HG03342 (cell line): ENCODE results near the gene TREML1.
"Not testable (repeated sequence)": the region's sequence is repeated elsewhere in the genome, so short reads cannot be mapped to it uniquely, and the experiment has no call there.

ENCODE experiments used
- ATAC-seq: cut with Tn5 transposase; IDR thresholded peaks from one replicate; pipeline ENCODE4 v1.9.1; 2021; ENCODE audit warnings: mild to moderate bottlenecking, moderate library complexity; ENCODE audit not compliant: unreplicated experiment

TREML1 gene

DNA sequence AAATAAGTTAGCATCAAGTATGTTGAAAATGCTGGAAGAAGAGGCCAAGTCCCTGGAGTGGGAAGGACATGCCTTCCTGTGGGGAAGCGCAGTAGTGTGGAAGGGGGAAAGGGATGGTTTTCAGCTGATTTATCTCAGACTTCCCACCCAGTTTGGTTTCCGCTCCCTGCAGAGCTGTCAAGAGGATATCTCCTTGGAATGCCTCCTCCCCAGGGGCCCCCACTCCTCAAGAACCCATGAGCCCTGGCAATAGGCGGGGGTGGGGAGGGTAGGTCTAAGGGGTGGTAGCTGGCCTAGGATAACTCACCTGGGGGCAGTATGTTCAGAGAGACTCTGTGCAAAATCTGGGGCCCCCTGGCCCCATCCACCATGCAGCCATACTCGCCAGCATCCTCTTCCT lies 696 bp downstream of the TREML1 start:
- ATAC-seq = no peak

DNA sequence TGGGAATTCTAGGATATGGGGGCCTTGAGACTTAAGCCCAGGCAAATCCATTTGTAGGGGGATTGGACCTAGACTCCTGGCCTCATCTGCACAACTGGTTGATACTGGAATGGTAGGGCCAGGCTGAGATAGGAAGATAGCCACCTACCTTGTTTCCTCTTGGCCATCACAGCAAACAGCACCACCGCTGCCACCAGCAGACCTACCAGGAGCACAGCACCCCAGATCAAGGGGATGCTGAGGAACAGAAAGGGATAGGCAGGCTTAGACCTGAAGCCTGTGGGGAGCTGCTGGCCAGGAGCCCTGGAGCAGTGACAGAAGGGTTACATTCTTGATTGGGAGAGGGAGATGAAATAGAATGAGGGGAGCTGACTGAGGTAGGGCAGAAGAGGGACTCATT lies 3.5 kb downstream of the TREML1 start:
- ATAC-seq = no peak

DNA sequence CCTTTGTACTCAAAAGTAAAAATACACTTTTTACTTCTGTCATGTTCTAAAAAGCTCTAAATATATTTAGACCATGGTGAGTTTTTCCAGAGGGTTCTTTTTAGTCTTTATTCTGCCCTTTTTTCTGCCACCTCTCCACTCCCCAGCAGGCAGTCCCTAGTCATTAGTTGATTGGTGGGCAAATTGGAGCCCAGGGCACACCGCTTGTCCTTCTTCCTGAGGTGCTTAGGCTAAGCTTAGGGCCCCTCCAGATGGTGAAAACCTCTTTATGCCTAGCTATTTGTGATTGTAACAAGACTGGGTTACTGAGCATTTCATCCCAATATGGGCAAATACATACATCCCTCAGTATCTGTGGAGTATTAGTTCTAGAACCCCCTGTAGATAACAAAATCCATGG lies 6.2 kb downstream of the TREML1 start:
- no peak for ATAC-seq

DNA sequence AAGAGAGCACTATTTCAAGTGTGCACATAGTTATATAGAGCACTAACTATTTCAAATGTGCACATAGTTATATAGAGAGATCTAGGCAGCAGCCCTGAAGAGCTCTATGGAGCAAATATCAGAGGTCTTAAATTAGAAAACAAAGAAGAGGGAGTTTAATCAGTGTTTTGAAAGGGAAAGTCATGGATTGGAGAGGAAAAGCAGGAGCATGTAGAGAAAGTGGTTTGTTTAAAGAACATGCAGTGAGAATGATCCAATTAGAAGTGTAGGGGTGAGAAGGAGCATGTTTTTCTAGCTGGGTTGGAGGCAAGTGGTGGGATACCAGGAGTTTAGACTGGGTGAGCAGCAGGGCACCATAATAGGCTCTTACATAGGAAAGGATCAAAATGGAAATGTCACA lies 17.2 kb downstream of the TREML1 start:
- no peak for ATAC-seq

DNA sequence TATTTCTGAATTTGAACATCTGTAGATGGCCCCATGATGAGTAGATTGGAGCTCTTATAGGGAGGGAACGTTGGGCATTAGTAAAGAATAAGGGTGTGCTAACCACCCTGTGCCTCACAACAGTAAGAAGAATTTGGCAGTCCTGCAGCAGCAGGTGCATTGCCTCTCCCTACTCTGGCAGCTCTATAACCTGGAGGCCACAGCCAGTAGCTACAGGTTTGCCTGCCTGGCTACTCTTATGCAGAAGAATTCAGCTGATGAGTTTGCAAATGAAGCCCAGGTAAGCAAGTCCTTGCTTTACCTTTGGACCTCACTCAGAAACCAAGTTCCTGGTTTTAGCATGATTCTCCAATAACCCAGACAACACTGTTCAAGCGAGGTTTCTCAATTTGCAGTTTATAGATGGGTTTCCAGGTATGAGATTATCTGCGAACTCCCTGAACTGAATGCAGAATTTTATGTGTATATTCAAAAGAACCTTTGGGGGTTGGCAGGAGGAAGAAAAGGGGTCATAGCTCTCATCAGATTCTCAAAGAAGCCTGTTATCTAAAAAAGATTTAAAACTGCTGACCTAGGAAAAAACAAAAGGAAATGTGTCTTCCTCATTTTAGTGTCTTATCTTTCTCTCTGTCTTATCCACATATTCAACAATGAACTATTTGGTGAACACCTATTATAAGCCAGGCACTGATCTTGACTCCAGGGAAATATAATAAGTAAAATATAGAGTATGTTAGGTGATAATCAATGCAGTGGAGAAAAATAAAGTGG lies 18.9 kb downstream of the TREML1 start:
- no peak for ATAC-seq

DNA sequence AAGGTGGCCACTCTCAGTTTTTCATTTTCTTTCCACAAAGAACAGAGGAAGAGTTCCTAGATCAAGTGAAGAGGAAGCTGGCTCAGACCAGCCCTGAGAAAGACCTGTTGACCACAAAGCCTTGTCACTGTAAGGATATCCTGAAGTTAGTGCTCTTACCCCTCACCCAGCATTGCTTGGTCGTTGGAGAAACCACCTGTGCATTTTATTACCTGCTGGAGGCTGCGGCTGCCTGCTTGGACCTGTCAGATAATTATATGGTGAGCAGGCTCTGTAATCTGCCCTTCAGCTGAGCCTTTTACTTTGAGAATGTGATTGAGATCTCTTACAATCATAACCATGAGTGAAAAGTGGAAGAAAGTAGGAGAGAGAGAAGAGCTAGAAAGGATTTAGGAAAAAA lies 21.9 kb downstream of the TREML1 start:
- no peak for ATAC-seq

DNA sequence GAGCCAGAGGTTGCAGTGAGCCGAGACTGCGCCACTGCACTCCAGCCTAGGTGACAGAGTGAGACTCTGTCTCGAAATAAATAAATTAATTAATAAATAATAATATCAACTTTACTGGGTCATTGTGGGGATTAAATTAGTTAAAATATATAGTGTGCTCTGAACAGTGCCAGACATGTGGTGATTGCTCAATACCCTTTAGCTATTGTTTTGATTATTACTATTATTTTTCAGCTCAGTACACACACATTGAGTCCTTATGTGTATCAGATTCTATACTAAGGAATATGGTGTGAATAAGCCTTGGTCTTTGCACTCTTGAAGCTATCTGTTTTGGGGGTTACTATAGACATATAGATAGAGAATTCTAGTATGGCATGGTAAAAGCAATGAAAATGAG lies 28.9 kb downstream of the TREML1 start:
- no peak for ATAC-seq

DNA sequence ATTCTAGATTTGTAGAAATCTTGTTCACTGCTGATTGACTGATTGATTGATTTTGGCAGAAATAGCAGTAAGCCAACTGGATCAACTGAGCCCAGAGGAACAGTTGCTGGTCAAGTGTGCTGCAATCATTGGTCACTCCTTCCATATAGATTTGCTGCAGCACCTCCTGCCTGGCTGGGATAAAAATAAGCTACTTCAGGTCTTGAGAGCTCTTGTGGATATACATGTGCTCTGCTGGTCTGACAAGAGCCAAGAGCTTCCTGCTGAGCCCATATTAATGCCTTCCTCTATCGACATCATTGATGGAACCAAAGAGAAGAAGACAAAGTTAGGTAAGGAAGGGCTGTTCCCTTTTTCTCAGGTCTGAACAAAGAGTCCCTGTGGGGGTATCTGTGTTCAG lies 31.2 kb downstream of the TREML1 start:
- ATAC-seq = no peak

DNA sequence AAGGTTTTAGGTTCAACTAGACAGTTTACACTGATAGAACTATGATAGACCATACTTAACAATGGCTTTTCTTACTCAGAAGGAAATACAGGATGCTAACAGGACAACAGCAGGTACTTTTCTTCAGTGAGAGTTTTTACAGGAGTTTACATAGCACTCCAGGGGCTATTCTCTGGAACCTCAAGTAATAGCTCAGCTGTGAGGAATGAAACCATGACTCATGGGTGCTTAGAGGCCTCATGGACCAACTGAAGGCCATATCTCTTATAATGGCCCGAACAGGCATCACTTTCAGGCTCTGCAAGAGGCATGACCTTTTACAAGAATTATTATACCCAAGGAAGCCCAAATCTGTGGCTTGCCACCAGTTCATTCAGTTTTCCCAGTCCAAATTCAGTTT lies 31.8 kb downstream of the TREML1 start:
- ATAC-seq = no peak

DNA sequence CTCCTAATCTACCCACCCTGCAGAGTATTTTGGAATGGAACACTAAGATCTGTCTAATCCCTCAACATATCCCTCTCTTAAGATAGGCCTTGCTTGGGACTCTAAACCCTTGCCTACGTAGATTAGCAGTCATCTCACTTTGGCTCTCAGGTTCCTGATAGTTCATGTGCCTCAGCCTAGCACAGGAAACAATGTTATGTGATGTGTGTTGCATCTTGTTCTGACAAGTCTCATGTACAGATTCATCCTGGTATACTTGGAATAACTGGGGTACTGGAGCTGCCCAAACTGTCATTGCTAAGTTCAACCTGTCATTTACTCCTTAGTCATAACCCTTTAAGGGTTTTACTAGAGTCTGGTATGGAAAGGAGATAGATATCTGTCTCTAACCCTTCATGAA lies 34.1 kb downstream of the TREML1 start:
- ATAC-seq = no peak

DNA sequence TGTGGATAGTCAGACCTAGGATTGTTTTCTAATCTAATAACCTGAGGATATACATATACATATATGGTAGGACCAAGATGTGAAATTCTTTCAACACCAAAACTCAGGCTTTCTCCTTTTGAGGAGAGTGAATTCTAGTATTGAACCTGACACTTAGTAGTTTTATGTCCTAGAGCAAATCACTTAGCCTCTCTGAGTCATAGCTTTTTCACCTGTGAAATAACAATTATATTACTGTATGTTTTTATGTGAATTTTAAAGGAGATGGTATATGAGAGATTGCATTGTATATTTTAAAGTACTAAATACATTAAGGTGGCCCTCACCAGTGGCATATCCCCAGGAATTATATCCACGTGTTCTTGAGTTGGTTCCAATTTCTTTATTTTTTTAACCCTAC lies 34.6 kb downstream of the TREML1 start:
- ATAC-seq = no peak

DNA sequence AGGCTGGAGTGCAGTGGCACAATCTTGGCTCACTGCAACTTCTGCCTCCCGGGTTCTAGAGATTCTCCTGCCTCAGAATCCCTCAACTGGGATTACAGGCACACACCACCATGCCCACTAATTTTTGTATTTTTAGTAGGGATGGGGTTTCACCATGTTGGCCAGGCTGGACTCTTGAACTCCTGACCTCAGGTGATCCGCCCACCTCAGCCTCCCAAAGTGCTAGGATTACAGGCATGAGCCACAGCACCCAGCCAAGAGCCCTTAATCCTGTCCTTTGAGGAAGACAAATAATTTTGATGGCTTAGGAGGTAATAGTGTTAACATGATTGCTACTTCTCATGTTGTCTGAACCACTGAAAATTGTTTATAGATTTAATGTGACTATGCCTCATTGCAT lies 39.1 kb downstream of the TREML1 start:
- ATAC-seq = not testable (repeated sequence)

DNA sequence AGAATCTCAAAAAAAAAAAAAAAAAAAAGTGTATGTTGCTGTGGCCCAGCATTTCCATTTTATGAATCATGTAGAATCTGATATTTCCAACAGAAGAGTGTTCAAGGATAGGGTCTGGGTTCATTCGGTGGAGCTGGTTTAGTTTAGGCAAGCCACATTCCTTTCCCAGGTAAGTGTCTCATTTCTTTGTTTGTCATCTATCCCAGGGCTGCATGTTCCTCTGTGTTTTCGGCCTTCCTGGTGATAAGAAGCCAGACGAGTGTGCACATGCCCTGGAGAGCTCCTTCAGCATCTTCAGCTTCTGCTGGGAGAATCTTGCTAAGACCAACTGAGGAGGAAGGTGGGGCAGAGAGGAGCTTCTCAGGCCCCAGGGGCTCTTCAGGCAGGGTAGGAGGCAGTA lies 43.1 kb downstream of the TREML1 start:
- ATAC-seq = no peak

DNA sequence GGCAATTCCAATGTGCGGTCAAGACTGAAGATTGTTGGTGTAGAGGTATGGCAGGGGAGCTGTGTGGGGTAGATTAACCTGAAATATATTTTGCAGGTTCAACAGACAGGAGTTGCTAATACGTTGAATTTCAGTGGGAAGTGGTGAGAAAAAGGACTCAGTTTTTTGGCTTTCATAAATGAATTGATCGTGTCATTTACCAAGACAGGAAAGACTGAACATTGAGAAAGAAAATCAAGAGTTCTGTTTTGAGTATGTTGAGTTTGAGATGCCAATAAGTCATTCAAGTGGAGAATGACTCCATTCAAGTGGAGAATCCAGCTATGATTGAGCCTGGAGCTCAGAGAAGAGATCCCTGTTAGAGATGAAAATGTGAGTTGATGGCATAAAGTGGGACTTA lies 50.3 kb downstream of the TREML1 start:
- ATAC-seq = no peak

DNA sequence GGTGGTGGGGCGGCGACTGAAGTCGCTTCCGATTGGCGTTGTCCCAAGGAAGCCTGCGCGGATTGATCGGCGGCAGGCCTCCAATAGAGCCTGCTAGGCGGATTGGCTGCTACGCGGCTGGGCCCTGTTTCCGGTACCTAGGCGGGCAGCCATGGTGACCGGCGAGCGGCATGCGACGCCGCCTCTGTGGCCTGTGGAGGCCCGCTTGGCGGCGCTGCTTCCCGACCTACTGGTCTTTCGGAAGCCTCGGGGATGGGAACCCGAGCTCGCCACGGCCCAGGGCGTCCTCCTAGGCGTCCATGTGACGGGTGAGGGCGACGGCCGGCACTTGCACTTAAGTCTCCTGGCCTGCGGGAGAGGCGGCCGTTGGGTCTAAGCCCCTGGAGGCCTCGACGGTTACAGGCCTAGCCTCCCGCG lies 53.3 kb downstream of the TREML1 start:
- ATAC-seq = no peak
